Measurements from ENCODE around the gene TM2D3. TPM values are rescaled to one million over a fixed set of nuclear protein-coding genes. Genes with fewer than 3 reads are reported as not detected.

Gene TM2D3
- total RNA-seq, 1 experiment from 2014 or later, result 34.9 TPM

DNA sequence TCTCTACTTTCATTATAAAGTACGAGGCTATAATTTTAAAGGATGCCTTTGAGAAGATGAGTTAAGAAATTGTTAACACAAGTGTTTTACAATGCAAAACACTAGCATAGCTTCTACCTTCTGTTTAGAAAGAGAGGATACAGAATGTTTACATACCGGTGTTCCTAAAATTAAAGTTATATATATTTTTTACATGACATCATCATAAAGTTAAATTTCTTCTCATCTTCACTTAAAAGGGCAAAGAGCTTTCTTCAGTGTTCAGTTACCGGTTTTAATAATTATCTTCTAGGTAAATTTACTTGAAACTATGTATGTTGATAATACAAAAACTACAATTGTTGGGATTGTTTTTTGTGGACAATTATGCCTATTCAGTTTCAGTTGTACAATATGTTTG lies 32.7 kb upstream of the TM2D3 start:
- H2BK15ac ChIP-seq (ENCODE audit: low read depth, low read length), result no peak overlapping the region
- H3K9me3 Mint-ChIP-seq, result no peaks in the 10 kb centered on the region
- WGBS (ENCODE audit: extremely low coverage, insufficient read length, low lambda C conversion rate), result no CpG with 5 or more reads among the region's 3 CpGs
- no peak for TF ChIP-seq CTCF (conservative IDR thresholded peaks at IDR 0.05)
- H2BK120ac ChIP-seq (ENCODE audit: low read depth, low read length, poor library complexity, severe bottlenecking), result no peak overlapping the region
- no peak overlapping the region for H2BK12ac ChIP-seq (ENCODE audit: insufficient read length, low read depth, low read length)
- H3K4ac ChIP-seq (ENCODE audit: low read depth, low read length), result no peak overlapping the region
- H3T11ph ChIP-seq (ENCODE audit: low read length), result no peak overlapping the region
- no peak overlapping the region for H3K56ac ChIP-seq (ENCODE audit: insufficient read length, low read depth, low read length)
- DNase-seq, result no peak
- no peaks in the 10 kb centered on the region for H4K20me1 ChIP-seq (ENCODE audit: control insufficient read depth, insufficient read depth, insufficient read length)
- no peak overlapping the region for H3K9ac ChIP-seq (ENCODE audit: extremely low read depth, insufficient read length, low read length)
- no peak overlapping the region for H4K8ac ChIP-seq (replicated peaks; ENCODE audit: insufficient read length, low read depth, low read length)
- H3K27ac ChIP-seq (ENCODE audit: insufficient read length, low read depth, low read length), result no peak overlapping the region
- H3K14ac ChIP-seq (ENCODE audit: insufficient read depth, low read length), result no peak overlapping the region
- H3K18ac ChIP-seq (ENCODE audit: insufficient read length, low read depth, low read length), result no peak overlapping the region
- no peak overlapping the region for H3K4me2 ChIP-seq (ENCODE audit: insufficient read depth, insufficient read length, low read length)
- no peaks in the 10 kb centered on the region for H3K79me1 ChIP-seq (ENCODE audit: insufficient read depth, low read depth, low read length, poor library complexity, severe bottlenecking)
- no peak overlapping the region for H2BK5ac ChIP-seq (ENCODE audit: insufficient read length, low read length)
- H4K5ac ChIP-seq (ENCODE audit: insufficient read length, low read depth, low read length), result no peak overlapping the region
- no peaks in the 10 kb centered on the region for H3K23me2 ChIP-seq (ENCODE audit: insufficient read length, low read depth, low read length, poor library complexity, severe bottlenecking)
- no peaks in the 10 kb centered on the region for H3K27me3 ChIP-seq (ENCODE audit: insufficient read depth, low read length)
- no peak overlapping the region for H2AK5ac ChIP-seq (ENCODE audit: insufficient read length, low read length)
- H3K36me3 Mint-ChIP-seq (ENCODE audit: insufficient read depth in 1 of 3, low read depth in 3 of 3), result peaks cover 0 to 21% (median 0%) of the 10 kb centered on the region in 3 experiments; a peak in 2 of 7 replicates
- no peaks in the 10 kb centered on the region for H3K4me1 ChIP-seq (ENCODE audit: insufficient read depth, low read length)
- H3K79me2 ChIP-seq (ENCODE audit: insufficient read depth, low read length), result no peaks in the 10 kb centered on the region
- no peaks in the 10 kb centered on the region for H3K4me1 Mint-ChIP-seq
- no peak overlapping the region for H3K23ac ChIP-seq (ENCODE audit: insufficient read length, low read depth, low read length)
- no peaks in the 10 kb centered on the region for H3K27me3 Mint-ChIP-seq (ENCODE audit: low read depth)
- no peak overlapping the region for H3K27ac Mint-ChIP-seq
- no peak overlapping the region for H2BK20ac ChIP-seq (ENCODE audit: low read depth, low read length, poor library complexity, severe bottlenecking)
- H3K9me3 ChIP-seq (ENCODE audit: control insufficient read depth, low read depth, low read length), result no peaks in the 10 kb centered on the region
- H3K4me3 Mint-ChIP-seq, result no peak overlapping the region
- H2AFZ ChIP-seq (ENCODE audit: low read length), result no peak overlapping the region
- no peak overlapping the region for H4K91ac ChIP-seq (ENCODE audit: insufficient read length, low read depth, low read length)

Measured in H9 (cell line).